BLaER1 treated with 17β-estradiol and CSF1 and Interleukin-3, amounts not matched to agents 10 nM and 100 nM (cell line): ENCODE data around the gene CCDC82.

Experiments
- H3K27ac ChIP-seq, 11 experiments: shearing (Covaris generic); formaldehyde crosslinking; 2 replicates each; pipeline ENCODE4 v1.8.1; 2022
- H3K27me3 ChIP-seq, 11 experiments: shearing (Covaris generic); formaldehyde crosslinking; 2 replicates each; pipeline ENCODE4 v1.8.1; 2022
- H3K36me3 ChIP-seq, 11 experiments: shearing (Covaris generic); formaldehyde crosslinking; 2 replicates each; pipeline ENCODE4 v1.8.1; 2022
- H3K4me1 ChIP-seq, 10 experiments: shearing (Covaris generic); formaldehyde crosslinking; 2 replicates each; pipeline ENCODE4 v1.8.1; 2022
- H3K4me2 ChIP-seq, 11 experiments: shearing (Covaris generic); formaldehyde crosslinking; 2 replicates each; pipeline ENCODE4 v1.8.1; 2022
- H3K4me3 ChIP-seq, 10 experiments: shearing (Covaris generic); formaldehyde crosslinking; 2 replicates each; pipeline ENCODE4 v1.8.1; 2022
- H3K9ac ChIP-seq, 11 experiments: shearing (Covaris generic); formaldehyde crosslinking; 2 replicates each; pipeline ENCODE4 v1.8.1; 2022
- H3K9me3 ChIP-seq, 11 experiments: shearing (Covaris generic); formaldehyde crosslinking; replicated peaks in 1 of 11; 2 replicates each; pipeline ENCODE4 v1.8.1; 2022
- H4K20me1 ChIP-seq, 11 experiments: shearing (Covaris generic); formaldehyde crosslinking; 2 replicates each; pipeline ENCODE4 v1.8.1; 2022
- Cebpa-rat ChIP-seq, 11 experiments: shearing (Covaris generic); IDR thresholded peaks; 2 replicates each; pipeline ENCODE4 v1.8.1; 2022

The CCDC82 gene

DNA sequence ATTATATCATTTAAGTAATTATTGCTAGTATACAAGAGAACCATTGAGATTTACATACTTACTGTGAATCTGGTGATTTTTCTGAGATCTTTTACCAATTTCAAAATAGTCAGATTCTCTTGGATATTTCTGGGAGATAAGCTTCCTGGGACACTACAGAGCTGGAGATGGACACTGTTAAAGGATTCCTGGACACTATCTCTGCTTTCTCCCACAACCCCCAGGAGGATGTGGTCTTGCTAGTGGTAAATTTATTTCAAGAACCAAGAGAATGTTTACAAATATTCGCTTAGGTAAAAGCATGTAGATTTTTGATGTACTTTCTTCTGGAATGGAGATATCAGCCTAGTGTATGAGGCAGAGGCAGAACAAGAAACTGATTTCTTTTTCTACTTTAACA lies 12.9 kb downstream of the CCDC82 start:
- no peaks in the 10 kb centered on the region for H4K20me1 ChIP-seq
- H3K4me1 ChIP-seq = peaks cover 0 to 17% (median 9%) of the 10 kb centered on the region in 10 experiments; a peak in 11 of 20 replicates
- peaks cover 29 to 73% (median 50%) of the 10 kb centered on the region in 11 experiments for H3K36me3 ChIP-seq
- H3K4me3 ChIP-seq = no peak overlapping the region
- H3K9ac ChIP-seq = no peak overlapping the region
- no peaks in the 10 kb centered on the region for H3K27me3 ChIP-seq
- TF ChIP-seq Cebpa-rat (IDR thresholded peaks at IDR 0.05) = no peak
- no peaks in the 10 kb centered on the region for H3K9me3 ChIP-seq
- H3K27ac ChIP-seq = no peak overlapping the region
- no peak overlapping the region for H3K4me2 ChIP-seq

DNA sequence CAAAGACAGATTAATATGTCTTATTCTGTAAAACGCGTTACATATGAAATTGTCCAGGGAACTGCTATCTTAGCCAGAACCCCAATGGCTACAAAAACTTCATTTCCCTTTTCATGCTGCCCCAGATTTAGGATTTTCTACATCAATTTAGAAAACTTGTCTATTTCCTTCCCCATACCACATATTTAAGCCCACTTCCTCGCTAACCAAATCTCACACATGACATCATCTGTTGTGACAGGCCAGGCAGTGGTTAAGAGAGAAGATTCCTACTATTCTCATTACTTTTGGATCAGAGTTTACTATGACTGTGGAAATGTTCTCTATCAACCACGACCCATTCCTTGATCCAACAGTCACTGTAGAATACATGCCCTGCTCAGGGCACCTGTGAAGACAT lies 15.9 kb downstream of the CCDC82 start:
- no peaks in the 10 kb centered on the region for H4K20me1 ChIP-seq
- peak overlapping the region in 6 of 11 experiments; percentile 26 to 48 (median 39); a peak in 10 of 22 replicates for H3K4me2 ChIP-seq
- no peak overlapping the region for H3K4me3 ChIP-seq
- no peak overlapping the region for H3K9ac ChIP-seq
- H3K4me1 ChIP-seq = peaks cover 0 to 17% (median 9%) of the 10 kb centered on the region in 10 experiments; a peak in 11 of 20 replicates
- H3K36me3 ChIP-seq = peaks cover 31 to 74% (median 55%) of the 10 kb centered on the region in 11 experiments
- no peak for TF ChIP-seq Cebpa-rat (IDR thresholded peaks at IDR 0.05)
- H3K27me3 ChIP-seq = no peaks in the 10 kb centered on the region
- peaks cover 6 to 12% (median 9%) of the 10 kb centered on the region in 11 experiments; a peak in 21 of 22 replicates for H3K9me3 ChIP-seq
- H3K27ac ChIP-seq = peak overlapping the region in 1 of 11 experiments; percentile 42; a peak in 2 of 22 replicates

DNA sequence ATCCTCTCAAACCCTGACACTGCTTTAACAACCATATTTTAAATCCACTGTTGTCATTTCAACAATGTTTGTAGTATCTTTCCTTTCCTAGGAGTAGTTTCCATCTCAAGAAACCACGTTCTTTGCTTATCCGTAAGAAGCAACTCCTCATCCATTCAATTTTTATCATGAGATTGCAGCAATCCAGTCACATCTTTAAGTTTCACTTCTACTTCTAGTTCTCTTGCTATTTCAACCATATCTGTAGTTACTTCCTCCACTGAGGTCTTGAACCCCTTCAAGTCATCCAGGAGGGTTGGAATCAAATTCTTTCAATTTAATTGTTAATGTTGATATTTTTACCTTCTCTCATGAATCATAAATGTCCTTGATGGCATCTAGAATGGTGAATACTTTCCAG lies 22.4 kb downstream of the CCDC82 start:
- Histone ChIP-seq H3K27ac (peak overlapping the region in 4 of 11 experiments; percentile 10 to 37 (median 16); a peak in 4 of 22 replicates), H3K27me3 (no peaks in the 10 kb centered on the region), H4K20me1 (0 out of 22 replicates have a peak, but pooled peaks cover 0 to 4% (median 0%) of the 10 kb centered on the region in 11 experiments), H3K9ac (no peak overlapping the region), H3K9me3 (peaks cover 21 to 27% (median 23%) of the 10 kb centered on the region in 11 experiments), H3K4me1 (peaks cover 0 to 19% (median 5%) of the 10 kb centered on the region in 10 experiments; a peak in 10 of 20 replicates), H3K4me3 (no peak overlapping the region), H3K4me2 (peak overlapping the region in 7 of 11 experiments; percentile 3 to 71 (median 29); a peak in 11 of 22 replicates), H3K36me3 (peaks cover 66 to 99% (median 83%) of the 10 kb centered on the region in 11 experiments)
- peak in 1 of 11 experiments; percentile 17; a peak in 1 of 22 replicates for TF ChIP-seq Cebpa-rat (IDR thresholded peaks at IDR 0.05)

DNA sequence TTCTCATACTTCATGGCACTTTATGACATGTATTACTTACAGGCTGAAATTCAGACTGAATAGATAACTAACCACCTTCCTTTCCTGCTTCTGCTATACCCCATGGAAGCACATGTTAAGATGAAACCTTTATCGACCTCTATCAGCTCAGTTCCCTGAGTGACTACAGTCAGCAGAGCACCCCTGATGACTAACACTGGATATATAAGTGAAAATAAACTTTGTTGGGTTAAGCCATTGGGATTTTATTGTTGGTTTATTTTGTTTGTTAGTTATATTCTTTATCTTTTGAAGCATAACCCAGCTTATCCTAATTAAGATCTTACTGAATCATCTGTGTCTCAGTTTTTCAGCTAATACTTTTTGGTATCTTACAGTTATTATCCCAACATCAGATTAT lies 23.7 kb downstream of the CCDC82 start:
- 0 out of 22 replicates have a peak, but pooled peaks cover 0 to 4% (median 0%) of the 10 kb centered on the region in 11 experiments for H4K20me1 ChIP-seq
- no peak overlapping the region for H3K4me3 ChIP-seq
- H3K9me3 ChIP-seq = peaks cover 21 to 27% (median 23%) of the 10 kb centered on the region in 11 experiments
- no peak overlapping the region for H3K9ac ChIP-seq
- no peak for TF ChIP-seq Cebpa-rat (IDR thresholded peaks at IDR 0.05)
- H3K4me1 ChIP-seq = peaks cover 0 to 19% (median 5%) of the 10 kb centered on the region in 10 experiments; a peak in 10 of 20 replicates
- no peaks in the 10 kb centered on the region for H3K27me3 ChIP-seq
- no peak overlapping the region for H3K4me2 ChIP-seq
- H3K36me3 ChIP-seq = peaks cover 61 to 89% (median 75%) of the 10 kb centered on the region in 11 experiments
- H3K27ac ChIP-seq = no peak overlapping the region

DNA sequence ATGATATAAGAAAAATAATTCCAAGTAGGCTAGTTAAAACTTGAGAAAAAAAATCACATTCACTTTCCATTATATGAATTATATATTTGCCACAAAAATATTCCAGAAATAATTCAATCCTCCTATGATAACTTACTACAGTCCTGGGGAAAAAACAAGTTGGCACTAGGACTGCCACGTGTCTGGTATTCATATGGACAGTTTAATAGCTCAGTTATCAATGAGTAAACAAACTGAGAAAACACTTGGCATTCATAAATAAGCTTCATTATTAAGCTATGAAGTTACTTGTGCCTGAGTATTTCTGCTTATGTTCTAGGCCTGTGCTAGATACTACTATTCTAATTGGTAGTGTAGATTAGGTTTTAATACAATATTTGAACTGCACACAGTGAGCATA lies 24.2 kb downstream of the CCDC82 start:
- Histone ChIP-seq H3K4me3 (no peak overlapping the region), H4K20me1 (0 out of 22 replicates have a peak, but pooled peaks cover 0 to 4% (median 0%) of the 10 kb centered on the region in 11 experiments), H3K9me3 (peaks cover 21 to 27% (median 23%) of the 10 kb centered on the region in 11 experiments), H3K27ac (no peak overlapping the region), H3K27me3 (no peaks in the 10 kb centered on the region), H3K9ac (no peak overlapping the region), H3K4me1 (peaks cover 0 to 19% (median 5%) of the 10 kb centered on the region in 10 experiments; a peak in 10 of 20 replicates), H3K36me3 (peaks cover 56 to 89% (median 70%) of the 10 kb centered on the region in 11 experiments), H3K4me2 (no peak overlapping the region)
- TF ChIP-seq Cebpa-rat (IDR thresholded peaks at IDR 0.05) = no peak

DNA sequence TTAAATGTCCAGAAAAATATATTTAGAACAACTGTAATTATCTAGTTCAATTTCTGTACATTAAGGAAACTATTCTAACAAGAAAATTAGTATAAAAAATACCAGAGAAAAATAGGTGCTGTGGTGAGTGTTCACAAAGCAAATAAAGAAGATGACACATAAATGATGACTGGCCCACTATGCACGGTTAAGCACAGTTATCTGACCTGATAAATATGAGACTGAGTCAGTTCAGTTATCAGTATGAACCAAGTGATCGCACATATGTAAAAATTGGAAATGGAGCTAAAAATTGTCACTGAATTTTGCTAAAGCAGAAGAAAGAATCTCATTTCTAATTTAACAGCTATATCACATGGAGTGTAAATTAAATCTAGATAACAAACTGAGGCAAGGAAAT lies 27.9 kb downstream of the CCDC82 start:
- Histone ChIP-seq H3K36me3 (peaks cover 46 to 88% (median 65%) of the 10 kb centered on the region in 11 experiments), H3K9ac (no peak overlapping the region)
- TF ChIP-seq Cebpa-rat (IDR thresholded peaks at IDR 0.05) = no peak

DNA sequence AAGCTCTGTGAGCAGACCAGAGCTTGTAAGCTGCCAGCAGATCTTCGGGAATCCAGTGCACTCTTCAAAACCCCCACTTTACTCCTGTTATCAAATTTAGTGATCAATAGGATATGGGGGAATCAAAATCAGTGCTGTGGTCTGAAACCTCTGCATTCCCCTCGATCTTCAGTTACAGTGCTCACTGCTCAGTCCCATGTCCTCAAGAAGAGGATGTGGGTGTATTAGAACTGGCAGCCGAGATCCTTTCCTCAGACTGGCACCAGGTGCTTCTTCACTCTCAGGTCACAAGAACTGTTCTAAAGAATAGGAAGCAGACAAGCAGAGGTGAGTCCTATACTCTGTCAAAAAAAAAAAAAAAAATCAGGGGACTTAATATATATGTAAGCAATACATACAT lies 31.4 kb downstream of the CCDC82 start:
- H3K4me3 ChIP-seq = no peak overlapping the region
- no peaks in the 10 kb centered on the region for H3K27me3 ChIP-seq
- no peak for TF ChIP-seq Cebpa-rat (IDR thresholded peaks at IDR 0.05)
- peaks cover 0 to 8% (median 0%) of the 10 kb centered on the region in 10 experiments; a peak in 1 of 20 replicates for H3K4me1 ChIP-seq
- no peaks in the 10 kb centered on the region for H4K20me1 ChIP-seq
- no peak overlapping the region for H3K9ac ChIP-seq
- H3K36me3 ChIP-seq = peaks cover 52 to 88% (median 63%) of the 10 kb centered on the region in 11 experiments
- no peak overlapping the region; a peak in 1 of 22 replicates for H3K4me2 ChIP-seq
- no peak overlapping the region for H3K27ac ChIP-seq
- H3K9me3 ChIP-seq = no peaks in the 10 kb centered on the region

More for the DNA sequence above, 27.9 kb downstream of the CCDC82 start:
- Histone ChIP-seq H3K4me2 (no peak overlapping the region), H3K4me1 (peaks cover 0 to 8% (median 6%) of the 10 kb centered on the region in 10 experiments; a peak in 9 of 20 replicates), H3K27ac (no peak overlapping the region), H4K20me1 (0 out of 22 replicates have a peak, but pooled peaks cover 0 to 1% (median 0%) of the 10 kb centered on the region in 11 experiments), H3K4me3 (no peak overlapping the region), H3K9me3 (no peaks in the 10 kb centered on the region), H3K27me3 (no peaks in the 10 kb centered on the region)

DNA sequence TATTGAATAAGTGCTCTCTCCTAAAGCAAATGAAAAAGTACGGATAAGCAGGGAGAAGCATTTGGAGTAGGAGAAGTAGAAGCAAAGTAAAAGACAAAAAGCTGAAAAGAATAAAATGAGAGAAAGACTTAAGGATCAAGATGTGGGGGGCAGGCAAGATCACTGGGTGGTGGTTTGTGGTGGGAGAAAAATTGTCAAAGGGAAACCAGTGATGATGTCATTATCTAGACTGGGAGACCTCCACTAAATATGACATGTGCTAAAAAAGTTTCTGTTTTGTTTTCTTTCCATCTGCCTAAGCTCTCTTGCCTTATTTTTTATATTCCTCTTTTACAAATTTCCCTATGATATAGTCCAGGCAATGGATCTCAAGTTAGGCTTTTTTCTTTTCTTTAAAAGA lies 31.9 kb downstream of the CCDC82 start:
- H3K9me3 ChIP-seq = no peaks in the 10 kb centered on the region
- H4K20me1 ChIP-seq = no peaks in the 10 kb centered on the region
- H3K4me3 ChIP-seq = no peak overlapping the region
- no peak overlapping the region; a peak in 1 of 22 replicates for H3K4me2 ChIP-seq
- TF ChIP-seq Cebpa-rat (IDR thresholded peaks at IDR 0.05) = no peak
- no peaks in the 10 kb centered on the region for H3K27me3 ChIP-seq
- no peak overlapping the region for H3K9ac ChIP-seq
- peaks cover 54 to 88% (median 62%) of the 10 kb centered on the region in 11 experiments for H3K36me3 ChIP-seq
- H3K27ac ChIP-seq = no peak overlapping the region
- H3K4me1 ChIP-seq = peaks cover 0 to 8% (median 0%) of the 10 kb centered on the region in 10 experiments; a peak in 1 of 20 replicates

DNA sequence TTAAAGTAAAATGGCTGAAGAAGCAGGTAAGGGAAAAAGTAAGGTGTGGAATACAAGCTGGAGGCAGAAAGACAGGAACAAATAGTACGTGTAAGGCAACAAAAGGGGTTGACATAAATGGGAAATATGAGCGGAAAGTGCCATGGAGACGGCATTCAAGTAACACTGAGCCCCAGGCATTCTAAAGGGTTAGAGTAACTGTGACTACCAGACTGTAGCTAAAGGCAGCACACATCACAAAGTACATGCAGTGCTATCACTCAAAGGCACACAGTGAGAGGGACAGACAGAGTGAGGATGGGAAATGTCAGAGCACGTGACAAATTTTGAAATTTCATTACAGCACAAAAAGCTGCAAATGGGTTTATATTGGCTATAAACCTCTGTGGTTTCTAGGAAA lies 32.9 kb downstream of the CCDC82 start:
- Histone ChIP-seq H3K4me3 (no peak overlapping the region), H3K4me1 (peaks cover 0 to 8% (median 0%) of the 10 kb centered on the region in 10 experiments; a peak in 1 of 20 replicates), H4K20me1 (no peaks in the 10 kb centered on the region), H3K27ac (no peak overlapping the region), H3K36me3 (peaks cover 51 to 88% (median 67%) of the 10 kb centered on the region in 11 experiments), H3K4me2 (no peak overlapping the region), H3K9me3 (no peaks in the 10 kb centered on the region), H3K27me3 (no peaks in the 10 kb centered on the region), H3K9ac (no peak overlapping the region)
- no peak for TF ChIP-seq Cebpa-rat (IDR thresholded peaks at IDR 0.05)
